ENCODE measurements around the gene PEX14.

DNA sequence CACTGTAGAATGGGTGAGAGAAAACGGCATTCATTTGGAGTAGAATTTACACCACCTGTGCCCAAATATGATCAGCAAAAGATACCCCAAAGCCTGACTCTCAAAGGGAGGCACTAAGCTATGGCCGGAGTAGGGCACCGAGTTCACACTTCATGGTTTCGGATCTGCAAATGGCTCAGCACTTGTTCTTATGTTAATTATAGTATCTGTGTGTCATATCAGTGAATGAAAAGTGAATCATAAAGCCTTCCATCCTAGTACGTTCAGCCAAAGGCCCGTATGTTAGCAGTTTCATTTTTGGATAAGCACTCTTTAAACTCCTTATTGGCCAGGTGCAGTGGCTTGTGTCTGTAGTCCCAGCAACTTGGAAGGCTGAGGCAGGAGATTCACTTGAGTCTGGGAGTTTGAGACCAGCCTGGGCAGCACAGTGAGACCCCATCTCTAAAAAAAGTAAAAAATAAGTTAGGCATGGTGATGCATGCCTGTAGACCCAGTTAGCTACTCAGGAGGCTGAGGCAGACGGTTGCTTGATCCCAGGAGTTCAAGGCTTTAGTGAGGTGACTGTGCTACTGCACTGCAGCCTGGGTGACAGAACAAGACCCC lies 29.9 kb upstream of the PEX14 start:
- TF ChIP-seq, protein P1, sequence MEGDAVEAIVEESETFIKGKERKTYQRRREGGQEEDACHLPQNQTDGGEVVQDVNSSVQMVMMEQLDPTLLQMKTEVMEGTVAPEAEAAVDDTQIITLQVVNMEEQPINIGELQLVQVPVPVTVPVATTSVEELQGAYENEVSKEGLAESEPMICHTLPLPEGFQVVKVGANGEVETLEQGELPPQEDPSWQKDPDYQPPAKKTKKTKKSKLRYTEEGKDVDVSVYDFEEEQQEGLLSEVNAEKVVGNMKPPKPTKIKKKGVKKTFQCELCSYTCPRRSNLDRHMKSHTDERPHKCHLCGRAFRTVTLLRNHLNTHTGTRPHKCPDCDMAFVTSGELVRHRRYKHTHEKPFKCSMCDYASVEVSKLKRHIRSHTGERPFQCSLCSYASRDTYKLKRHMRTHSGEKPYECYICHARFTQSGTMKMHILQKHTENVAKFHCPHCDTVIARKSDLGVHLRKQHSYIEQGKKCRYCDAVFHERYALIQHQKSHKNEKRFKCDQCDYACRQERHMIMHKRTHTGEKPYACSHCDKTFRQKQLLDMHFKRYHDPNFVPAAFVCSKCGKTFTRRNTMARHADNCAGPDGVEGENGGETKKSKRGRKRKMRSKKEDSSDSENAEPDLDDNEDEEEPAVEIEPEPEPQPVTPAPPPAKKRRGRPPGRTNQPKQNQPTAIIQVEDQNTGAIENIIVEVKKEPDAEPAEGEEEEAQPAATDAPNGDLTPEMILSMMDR (conservative IDR thresholded peaks at IDR 0.05; ENCODE audit: low read depth in 2 of 2): no peak
- TF ChIP-seq EZH2phosphoT487 (IDR thresholded peaks at IDR 0.05; ENCODE audit: unreplicated experiment) (no peak), ZNF331 (CRISPR knock-in tag; IDR thresholded peaks at IDR 0.05; ENCODE audit: low read depth) (no peak), EZH2 (IDR thresholded peaks at IDR 0.05; ENCODE audit: low read depth, unreplicated experiment) (no peak), POLR2AphosphoS5 (IDR thresholded peaks at IDR 0.05; ENCODE audit: low read depth) (no peak), CREB1 (CRISPR knock-in tag; IDR thresholded peaks at IDR 0.05; ENCODE audit: low read depth) (no peak)

Data from GM23338 (cell line).